Upper lobe of left lung (tissue), 6 donors: ENCODE results near the gene CHST11. TPM values are rescaled to one million over a fixed set of nuclear protein-coding genes. Genes with fewer than 3 reads are reported as not detected.
A peak's percentile ranks its signal among the peaks of the same experiment; 100 is the strongest.

ENCODE experiments used
- ATAC-seq, 2 donors: fragments of 200-7000 bp; cut with Tn5 transposase; one replicate each; pipeline ENCODE4 v1.9.1; 2022; ENCODE audit warnings: mild to moderate bottlenecking in 2 of 2, moderate library complexity in 2 of 2; ENCODE audit not compliant: low FRiP score in 2 of 2
- DNase-seq, 2 donors: peaks; one replicate each; pipeline ENCODE4 v3.0.0-alpha.2; 2019 to 2020
- H3K27ac ChIP-seq, 4 donors: fragments of 200-600 bp; sonication (generic); one replicate each; pipeline ENCODE4 v1.5.1; 2016 to 2019
- H3K27me3 ChIP-seq, 4 donors: fragments of 200-600 bp; sonication (generic); one replicate each; pipeline ENCODE4 v1.5.1; 2017 to 2019
- H3K36me3 ChIP-seq, 4 donors: fragments of 200-600 bp; sonication (generic); one replicate each; pipeline ENCODE4 v1.5.1; 2016 to 2019
- H3K4me1 ChIP-seq, 4 donors: fragments of 200-600 bp; sonication (generic); one replicate each; pipeline ENCODE4 v1.5.1; 2018 to 2019
- H3K4me3 ChIP-seq, 4 donors: fragments of 200-600 bp; sonication (generic); one replicate each; pipeline ENCODE4 v1.5.1; 2017 to 2019; ENCODE audit warnings: mild to moderate bottlenecking in 2 of 4, moderate library complexity in 1 of 4
- H3K9me3 ChIP-seq, 4 donors: fragments of 200-600 bp; sonication (generic); one replicate each; pipeline ENCODE4 v1.5.1; 2018 to 2019
- CTCF ChIP-seq, 6 experiments: fragments of 450-650 bp in 4 of 6; fragments of 200-600 bp in 2 of 6; sonication (generic) in 2 of 6; IDR thresholded peaks; one replicate each; pipeline ENCODE4 v1.5.1; 2016 to 2019; ENCODE audit warnings: antibody characterized with exemption in 6 of 6
- EP300 ChIP-seq, 4 donors: sonication (generic); formaldehyde crosslinking; IDR thresholded peaks; one replicate each; pipeline ENCODE4 v1.5.1; 2017; ENCODE audit warnings: antibody characterized with exemption in 4 of 4, control low read depth in 2 of 4
- POLR2A ChIP-seq, 4 donors: fragments of 450-650 bp; IDR thresholded peaks; one replicate each; pipeline ENCODE4 v1.5.1; 2016 to 2017; ENCODE audit warnings: antibody characterized with exemption in 4 of 4, mild to moderate bottlenecking in 2 of 4
- POLR2AphosphoS5 ChIP-seq, 2 donors: sonication (generic); formaldehyde crosslinking; IDR thresholded peaks; one replicate each; pipeline ENCODE4 v1.5.1; 2017; ENCODE audit warnings: antibody characterized with exemption in 2 of 2
- WGBS, 2 donors: methylation state at CpG; one replicate each; pipeline ENCODE4 v1.1.5; 2017 to 2018; 5-methylcytosine and 5-hydroxymethylcytosine counted together
- total RNA-seq, 6 donors: library from RNA; depleted of rRNA in 4 of 6; stranded (reverse); fragments of >200 nt in 4 of 6; gene quantifications; one replicate each; pipeline versions ENCODE4 v1.1.0 to v1.2.1, GENCODE V29; 2016 to 2021
- donor health status: DM: no; HTN: no; CAD: no; lungs with moderate emphysema.
- donor health status: DM: no; HTN: yes; CAD: no; lungs with severe emphysema.

Gene CHST11
- total RNA-seq, 6 donors from 2014 or later: 40.4 to 234 (median 58.4) TPM

- no peak for TF ChIP-seq POLR2A (IDR thresholded peaks at IDR 0.05)
- no peak for TF ChIP-seq CTCF (IDR thresholded peaks at IDR 0.05)
- TF ChIP-seq EP300 (IDR thresholded peaks at IDR 0.05): no peak
- no peak for TF ChIP-seq POLR2AphosphoS5 (IDR thresholded peaks at IDR 0.05)
- 100% methylated on average over 1 of the region's 1 CpG for WGBS, 2 donors
- no peak overlapping the region for H3K4me3 ChIP-seq
- H3K9me3 ChIP-seq: no peaks in the 10 kb centered on the region
- no peak for DNase-seq
- no peaks in the 10 kb centered on the region for H3K27me3 ChIP-seq
- H3K36me3 ChIP-seq: no peaks in the 10 kb centered on the region
- ATAC-seq: no peak
- H3K4me1 ChIP-seq: peaks cover 17 to 63% (median 47%) of the 10 kb centered on the region in 4 donors
- H3K27ac ChIP-seq: no peak overlapping the region
These were observed 12.8 kb downstream of the CHST11 start for GRCh38 chr12:104469523-104469922.

GRCh38 chr12:104470521-104470920 lies 13.8 kb downstream of the CHST11 start:
- no peak for DNase-seq
- H3K4me1 ChIP-seq: peaks cover 7 to 53% (median 40%) of the 10 kb centered on the region in 4 donors
- no peak overlapping the region for H3K4me3 ChIP-seq
- whole genome bisulfite sequencing, 2 donors: 84 to 100% methylated on average over 1 of the region's 1 CpG
- ATAC-seq: no peak
- H3K27ac ChIP-seq: no peak overlapping the region
- no peaks in the 10 kb centered on the region for H3K9me3 ChIP-seq
- no peaks in the 10 kb centered on the region for H3K27me3 ChIP-seq
- no peaks in the 10 kb centered on the region for H3K36me3 ChIP-seq
- TF ChIP-seq CTCF (IDR thresholded peaks at IDR 0.05): no peak
- no peak for TF ChIP-seq POLR2AphosphoS5 (IDR thresholded peaks at IDR 0.05)
- no peak for TF ChIP-seq EP300 (IDR thresholded peaks at IDR 0.05)
- no peak for TF ChIP-seq POLR2A (IDR thresholded peaks at IDR 0.05)

GRCh38 chr12:104471336-104471735 lies 14.6 kb downstream of the CHST11 start:
- DNase-seq (no peak), ATAC-seq (no peak)
- Histone ChIP-seq H3K27ac (no peak overlapping the region), H3K36me3 (no peaks in the 10 kb centered on the region), H3K4me1 (peaks cover 5 to 45% (median 33%) of the 10 kb centered on the region in 4 donors), H3K4me3 (no peak overlapping the region), H3K9me3 (no peaks in the 10 kb centered on the region), H3K27me3 (no peaks in the 10 kb centered on the region)
- TF ChIP-seq EP300 (IDR thresholded peaks at IDR 0.05) (no peak), CTCF (IDR thresholded peaks at IDR 0.05) (no peak), POLR2A (IDR thresholded peaks at IDR 0.05) (no peak), POLR2AphosphoS5 (IDR thresholded peaks at IDR 0.05) (no peak)
- 77 to 84% methylated on average over 3 of the region's 3 CpGs for WGBS, 2 donors

GRCh38 chr12:104472748-104473147 lies 16.0 kb downstream of the CHST11 start:
- TF ChIP-seq EP300 (IDR thresholded peaks at IDR 0.05): no peak
- TF ChIP-seq POLR2A (IDR thresholded peaks at IDR 0.05): no peak
- TF ChIP-seq POLR2AphosphoS5 (IDR thresholded peaks at IDR 0.05): no peak
- no peak for TF ChIP-seq CTCF (IDR thresholded peaks at IDR 0.05)
- no peak overlapping the region for H3K27ac ChIP-seq

GRCh38 chr12:104473374-104473983 lies 16.7 kb downstream of the CHST11 start:
- Histone ChIP-seq H3K27me3 (no peaks in the 10 kb centered on the region), H3K27ac (peak overlapping the region in 2 of 4 donors; percentile 20 to 28), H3K9me3 (no peaks in the 10 kb centered on the region), H3K4me1 (peaks cover 13 to 45% (median 38%) of the 10 kb centered on the region in 4 donors), H3K4me3 (no peak overlapping the region), H3K36me3 (no peaks in the 10 kb centered on the region)
- WGBS, 2 donors: 58 to 64% methylated on average over 10 of the region's 10 CpGs
- TF ChIP-seq EP300 (IDR thresholded peaks at IDR 0.05) (no peak), POLR2A (IDR thresholded peaks at IDR 0.05) (no peak), POLR2AphosphoS5 (IDR thresholded peaks at IDR 0.05) (no peak), CTCF (IDR thresholded peaks at IDR 0.05) (no peak)
- DNase-seq (no peak), ATAC-seq (peak in 1 of 2 donors; percentile 50)

More at GRCh38 chr12:104472748-104473147, 16.0 kb downstream of the CHST11 start:
- Histone ChIP-seq H3K4me3 (no peak overlapping the region), H3K27me3 (no peaks in the 10 kb centered on the region), H3K4me1 (peaks cover 8 to 42% (median 34%) of the 10 kb centered on the region in 4 donors), H3K9me3 (no peaks in the 10 kb centered on the region), H3K36me3 (no peaks in the 10 kb centered on the region)
- no peak for ATAC-seq
- DNase-seq: no peak
- WGBS, 2 donors: 81% methylated on average over 4 of the region's 4 CpGs
